Endothelial cell of umbilical vein (primary cell): ENCODE measurements around the gene SEZ6. TPM values are rescaled to one million over a fixed set of nuclear protein-coding genes. Genes with fewer than 3 reads are reported as not detected.

ENCODE experiments used
- BruUV-seq: library from RNA; stranded (reverse); fragments of 400-500 nt; replicated peaks from 2 replicates; lab custom pipeline; 2021; lab: Mats Ljungman, UMichigan
- CTCF ChIA-PET: fragments of 300-600, 350-600 bp; sonication (Branson Sonifier 250); formaldehyde crosslinking; loops from one replicate; lab custom pipeline; 2021; ENCODE audit warnings: antibody characterized with exemption, inconsistent platforms; lab: Charles Lee
- POLR2A ChIA-PET: fragments of 300-600, 350-600 bp; sonication (Branson Sonifier 250); formaldehyde crosslinking; loops from one replicate; lab custom pipeline; 2021; ENCODE audit warnings: antibody characterized with exemption, inconsistent platforms; lab: Charles Lee
- DNase-seq: peaks from one replicate; pipeline ENCODE4 v3.0.0-alpha.2; 2011; ENCODE audit warnings: low read depth, low spot score
- FAIRE-seq: peaks from 2 replicates; lab custom pipeline; 2011; peaks lifted over from hg19 to GRCh38; lab: Jason Lieb, UNC
- H2AFZ ChIP-seq: 2 replicates; pipeline ENCODE4 v1.6.0; 2012; ENCODE audit warnings: low read depth, low read length, control low read depth, inconsistent platforms
- H3K27ac ChIP-seq: 2 replicates; pipeline ENCODE4 v1.5.1; 2011; ENCODE audit warnings: low read depth, mild to moderate bottlenecking, control low read depth, low read length, moderate library complexity; ENCODE audit not compliant: insufficient read depth
- H3K27me3 ChIP-seq, 2 experiments: 2 replicates each; pipeline versions ENCODE4 v1.6.0 to v1.6.1; 2011; ENCODE audit warnings: low read length in 2 of 2, mixed read lengths in 1 of 2; ENCODE audit not compliant: control insufficient read depth in 2 of 2, insufficient read depth in 2 of 2
- H3K36me3 ChIP-seq, 2 experiments: 2 replicates in 1 of 2; 3 replicates in 1 of 2; pipeline ENCODE4 v1.5.1; 2011; ENCODE audit warnings: low read length in 2 of 2, mild to moderate bottlenecking in 1 of 2, moderate library complexity in 1 of 2; ENCODE audit not compliant: control insufficient read depth in 2 of 2, insufficient read depth in 2 of 2; ENCODE audit errors: extremely low read depth in 1 of 2
- H3K4me1 ChIP-seq: 3 replicates; pipeline ENCODE4 v1.5.1; 2011; ENCODE audit warnings: mild to moderate bottlenecking, low read length; ENCODE audit not compliant: control insufficient read depth, insufficient read depth; ENCODE audit errors: extremely low read depth
- H3K4me2 ChIP-seq: 2 replicates; pipeline ENCODE4 v1.6.1; 2011; ENCODE audit warnings: low read length, control low read depth, mixed read lengths; ENCODE audit not compliant: insufficient read depth
- H3K4me3 ChIP-seq, 3 experiments: fragments of 200-600 bp in 1 of 3; sonication (generic), shearing (Covaris generic) in 1 of 3; replicated peaks in 1 of 3; 2 replicates each; pipeline ENCODE4 v1.5.1; 2011 to 2016; ENCODE audit warnings: control low read depth in 3 of 3, low read length in 3 of 3, mild to moderate bottlenecking in 2 of 3, inconsistent platforms in 1 of 3, low read depth in 1 of 3, moderate library complexity in 1 of 3; ENCODE audit not compliant: insufficient read depth in 1 of 3
- H3K79me2 ChIP-seq: 2 replicates; pipeline ENCODE4 v1.6.0; 2012; ENCODE audit warnings: low read length, inconsistent platforms; ENCODE audit not compliant: control insufficient read depth, insufficient read depth
- H3K9ac ChIP-seq: replicated peaks from 2 replicates; pipeline ENCODE3; 2011; ENCODE audit warnings: low read length, control low read depth; ENCODE audit not compliant: insufficient read depth; ENCODE audit errors: extremely low read depth
- H3K9me1 ChIP-seq: replicated peaks from 3 replicates; pipeline ENCODE4 v1.6.0; 2011; ENCODE audit warnings: mild to moderate bottlenecking, low read length; ENCODE audit not compliant: control insufficient read depth, insufficient read depth; ENCODE audit errors: extremely low read depth
- H3K9me3 ChIP-seq: replicated peaks from 2 replicates; pipeline ENCODE4 v1.5.1; 2012; ENCODE audit warnings: low read length, inconsistent platforms; ENCODE audit not compliant: control insufficient read depth, insufficient read depth
- H4K20me1 ChIP-seq: replicated peaks from 2 replicates; pipeline ENCODE3; 2011; ENCODE audit warnings: mild to moderate bottlenecking, low read length; ENCODE audit not compliant: control insufficient read depth, insufficient read depth; ENCODE audit errors: extremely low read depth
- EZH2 ChIP-seq: IDR thresholded peaks from 2 replicates; pipeline ENCODE4 v1.6.1; 2012; ENCODE audit warnings: borderline replicate concordance, low read depth, mild to moderate bottlenecking, moderate library complexity, low read length, inconsistent platforms; ENCODE audit not compliant: severe bottlenecking
- FOS ChIP-seq: IDR thresholded peaks from 2 replicates; pipeline ENCODE4 v1.6.1; 2011; ENCODE audit warnings: mild to moderate bottlenecking, low read length, moderate library complexity, borderline replicate concordance; ENCODE audit not compliant: insufficient read depth
- GATA2 ChIP-seq: IDR thresholded peaks from 2 replicates; pipeline ENCODE4 v1.7.0; 2011; ENCODE audit warnings: low read depth, mild to moderate bottlenecking, moderate library complexity, mixed read lengths, low read length; ENCODE audit not compliant: insufficient read length, insufficient read depth
- JUN ChIP-seq: IDR thresholded peaks from 2 replicates; pipeline ENCODE4 v1.6.1; 2011; ENCODE audit warnings: borderline replicate concordance, low read depth; ENCODE audit not compliant: insufficient read length, insufficient read depth
- MYC ChIP-seq: IDR thresholded peaks from one replicate; pipeline ENCODE4 v1.6.1; 2011; ENCODE audit warnings: mild to moderate bottlenecking, low read depth, low read length
- POLR2A ChIP-seq: IDR thresholded peaks from 2 replicates; pipeline ENCODE4 v1.6.1; 2012; ENCODE audit warnings: low read depth, mild to moderate bottlenecking, control low read depth, low read length
- POLR2AphosphoS5 ChIP-seq: IDR thresholded peaks from 2 replicates; pipeline ENCODE4 v1.6.1; 2012; ENCODE audit warnings: low read depth, mild to moderate bottlenecking, control low read depth, low read length, moderate library complexity; ENCODE audit not compliant: insufficient read depth
- dilution Hi-C: fragments of 300-500 bp; cut with MboI; formaldehyde crosslinking; loops from one replicate; pipeline ENCODE4 v1.15.0; 2019; ENCODE audit warnings: low sequenced_read_pairs; ENCODE audit not compliant: extremely low pct_ligation_motif_present
- intact Hi-C: fragments of 100-400 bp; cut with micrococcal nuclease; formaldehyde crosslinking; loops from one replicate; pipeline ENCODE4 v1.10.0; 2022
- polyA plus RNA-seq, 4 experiments: library from polyadenylated mRNA; depleted of rRNA in 3 of 4; stranded (reverse) in 3 of 4; unstranded in 1 of 4; fragments of >200 nt; gene quantifications; 2 replicates each; pipeline versions ENCODE4 v1.2.1 to v1.2.3, GENCODE V29; 2011 to 2012; ENCODE audit warnings: missing spikeins in 1 of 4
- total RNA-seq: library from RNA; stranded (reverse); gene quantifications from 2 replicates; pipeline ENCODE4 v1.2.3, GENCODE V29; 2021
- TF ChIP-seq, protein P1 (sequence below): IDR thresholded peaks from 2 replicates; pipeline ENCODE4 v1.6.1; 2011; ENCODE audit not compliant: insufficient read depth, insufficient read length
- TF ChIP-seq, protein P2 (sequence below), 2 donors: IDR thresholded peaks; 1 replicate in 1 of 2; 2 replicates in 1 of 2; pipeline ENCODE4 v1.5.1; 2011; ENCODE audit warnings: low read length in 2 of 2, mild to moderate bottlenecking in 2 of 2, moderate library complexity in 2 of 2, control low read depth in 1 of 2, inconsistent platforms in 1 of 2, low read depth in 1 of 2; ENCODE audit not compliant: insufficient read depth in 1 of 2; ENCODE audit errors: extremely low read depth in 1 of 2

The SEZ6 gene
- total and polyA plus RNA-seq, 2 donors (not counting 3 experiments of a cell fraction or from before 2014, with no cell fraction given) = not detected

DNA sequence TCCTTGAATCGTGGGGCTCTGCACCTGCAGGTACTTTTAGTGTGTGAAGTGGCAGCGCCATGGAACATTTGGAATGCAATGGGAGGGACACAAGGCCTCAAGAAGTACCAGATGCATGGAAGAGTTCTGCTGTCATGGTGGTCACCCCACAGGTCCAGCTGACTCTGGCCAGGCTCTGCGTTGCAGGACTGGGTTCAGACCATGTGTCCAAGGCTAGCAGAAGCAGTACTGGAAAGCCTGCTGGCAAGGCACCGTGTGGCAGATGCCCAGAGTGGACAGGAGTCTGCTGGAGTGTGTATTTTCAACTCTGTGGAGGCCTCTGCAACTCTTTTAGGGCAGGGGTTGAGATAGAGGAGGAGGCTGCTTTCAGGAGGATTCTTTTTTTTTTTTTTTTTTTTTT is 39.2 kb upstream of the SEZ6 start:
- Histone ChIP-seq H3K27me3 (peaks cover 19 to 22% of the 10 kb centered on the region in 2 experiments), H2AFZ (no peak overlapping the region), H3K27ac (no peak overlapping the region), H3K9ac (no peak overlapping the region), H3K9me1 (no peaks in the 10 kb centered on the region), H3K4me3 (no peak overlapping the region), H3K4me1 (peaks cover 7% of the 10 kb centered on the region), H4K20me1 (no peaks in the 10 kb centered on the region), H3K4me2 (no peak overlapping the region), H3K36me3 (no peaks in the 10 kb centered on the region), H3K79me2 (no peaks in the 10 kb centered on the region), H3K9me3 (no peaks in the 10 kb centered on the region)
- dilution Hi-C loops (no loop called here), intact Hi-C loops (no loop called here)
- no peak for FAIRE-seq
- no peak for DNase-seq
- TF ChIP-seq, protein P1, sequence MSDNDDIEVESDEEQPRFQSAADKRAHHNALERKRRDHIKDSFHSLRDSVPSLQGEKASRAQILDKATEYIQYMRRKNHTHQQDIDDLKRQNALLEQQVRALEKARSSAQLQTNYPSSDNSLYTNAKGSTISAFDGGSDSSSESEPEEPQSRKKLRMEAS = no peak
- TF ChIP-seq POLR2AphosphoS5 (no peak), POLR2A (no peak), GATA2 (no peak), MYC (no peak), FOS (no peak)
- ChIA-PET CTCF (interaction anchor here (1.1 kb wide), 1 partner anchor 79 kb away, joined by 3 read pairs; no protein-coding TSS in a partner anchor), POLR2A (no interaction called here)
- no TSS peak for BruUV-seq

DNA sequence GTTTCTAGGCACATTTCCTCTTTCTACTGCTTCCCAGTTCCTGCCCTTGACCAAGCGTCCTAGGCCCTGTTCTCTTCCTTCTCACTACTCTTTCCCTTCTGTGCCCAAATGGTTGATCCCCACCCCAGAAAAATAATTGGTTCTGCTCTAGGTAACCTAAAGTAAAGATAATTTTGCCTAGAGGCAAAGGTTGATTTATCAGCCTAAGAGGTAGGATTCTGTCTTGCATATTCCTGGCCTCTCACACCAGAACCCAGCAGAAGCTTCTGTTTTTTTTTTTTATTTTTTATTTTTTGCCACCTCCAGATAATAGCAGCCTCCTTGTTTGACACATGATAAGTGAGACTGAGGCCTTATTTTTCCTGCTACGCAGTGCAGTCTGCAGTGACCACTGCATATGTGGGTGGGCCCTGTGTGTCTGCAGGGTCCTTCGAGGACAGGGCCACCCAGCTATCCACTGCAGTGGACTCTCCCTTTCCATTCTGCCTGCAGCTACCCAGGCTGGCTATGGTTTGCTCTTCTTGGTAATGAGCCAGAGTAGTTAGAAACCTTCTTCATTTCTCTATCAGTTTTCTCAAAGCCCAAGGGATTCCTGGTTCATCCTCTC is 37.8 kb upstream of the SEZ6 start:
- H3K79me2 ChIP-seq = no peaks in the 10 kb centered on the region
- ChIA-PET CTCF (interaction anchor here (1.4 to 2.0 kb wide), 4 partner anchors 9 to 73 kb away, joined by 3 to 6 read pairs (median 4); no protein-coding TSS in a partner anchor), POLR2A (no interaction called here)
- TF ChIP-seq JUN = no peak
- no peak for TF ChIP-seq GATA2
- no peak for TF ChIP-seq POLR2A
- TF ChIP-seq EZH2 = no peak
- TF ChIP-seq POLR2AphosphoS5 = no peak
- TF ChIP-seq FOS = no peak
- TF ChIP-seq, protein P1 = no peak
- TF ChIP-seq, protein P2, sequence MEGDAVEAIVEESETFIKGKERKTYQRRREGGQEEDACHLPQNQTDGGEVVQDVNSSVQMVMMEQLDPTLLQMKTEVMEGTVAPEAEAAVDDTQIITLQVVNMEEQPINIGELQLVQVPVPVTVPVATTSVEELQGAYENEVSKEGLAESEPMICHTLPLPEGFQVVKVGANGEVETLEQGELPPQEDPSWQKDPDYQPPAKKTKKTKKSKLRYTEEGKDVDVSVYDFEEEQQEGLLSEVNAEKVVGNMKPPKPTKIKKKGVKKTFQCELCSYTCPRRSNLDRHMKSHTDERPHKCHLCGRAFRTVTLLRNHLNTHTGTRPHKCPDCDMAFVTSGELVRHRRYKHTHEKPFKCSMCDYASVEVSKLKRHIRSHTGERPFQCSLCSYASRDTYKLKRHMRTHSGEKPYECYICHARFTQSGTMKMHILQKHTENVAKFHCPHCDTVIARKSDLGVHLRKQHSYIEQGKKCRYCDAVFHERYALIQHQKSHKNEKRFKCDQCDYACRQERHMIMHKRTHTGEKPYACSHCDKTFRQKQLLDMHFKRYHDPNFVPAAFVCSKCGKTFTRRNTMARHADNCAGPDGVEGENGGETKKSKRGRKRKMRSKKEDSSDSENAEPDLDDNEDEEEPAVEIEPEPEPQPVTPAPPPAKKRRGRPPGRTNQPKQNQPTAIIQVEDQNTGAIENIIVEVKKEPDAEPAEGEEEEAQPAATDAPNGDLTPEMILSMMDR (IDR thresholded peaks at IDR 0.05; ENCODE audit: extremely low read depth in 1 of 2, insufficient read depth in 1 of 2, low read depth in 1 of 2, low read length in 2 of 2) = no peak
- TF ChIP-seq MYC = no peak
- BruUV-seq = no TSS peak
- H3K4me2 ChIP-seq = no peak overlapping the region
- H3K27ac ChIP-seq = no peak overlapping the region
- intact Hi-C loops = loop anchor here (2.0 kb wide), 1 partner anchor 67 kb away; no protein-coding TSS in a partner anchor
- DNase-seq (no peak), FAIRE-seq (no peak)
- no peak overlapping the region for H2AFZ ChIP-seq
- no peaks in the 10 kb centered on the region for H3K9me3 ChIP-seq
- H4K20me1 ChIP-seq = no peaks in the 10 kb centered on the region
- no peaks in the 10 kb centered on the region for H3K36me3 ChIP-seq
- H3K4me1 ChIP-seq = peaks cover 7% of the 10 kb centered on the region
- H3K27me3 ChIP-seq = peaks cover 17 to 18% of the 10 kb centered on the region in 2 experiments
- dilution Hi-C loops = no loop called here
- no peak overlapping the region for H3K4me3 ChIP-seq
- H3K9me1 ChIP-seq = no peaks in the 10 kb centered on the region
- H3K9ac ChIP-seq = no peak overlapping the region
